SU-DHL-6 (cell line): ENCODE data around the gene OR10A3.

Experiments used
- EZH2phosphoT487 ChIP-seq: fragments of 200-600 bp; sonication (generic), shearing (Covaris generic); conservative IDR thresholded peaks from 2 replicates; pipeline ENCODE4 v1.6.1; 2018; ENCODE audit warnings: mild to moderate bottlenecking, antibody characterized with exemption, low read length, moderate library complexity, mixed read lengths
- TF ChIP-seq, protein P1 (sequence below): fragments of 200-600 bp; sonication (generic); IDR thresholded peaks from one replicate; pipeline ENCODE4 v1.5.1; 2017; ENCODE audit warnings: antibody characterized with exemption, mild to moderate bottlenecking, low read length, moderate library complexity; ENCODE audit not compliant: insufficient read depth, poor library complexity, severe bottlenecking

- TF ChIP-seq EZH2phosphoT487 = no peak
- TF ChIP-seq, protein P1, sequence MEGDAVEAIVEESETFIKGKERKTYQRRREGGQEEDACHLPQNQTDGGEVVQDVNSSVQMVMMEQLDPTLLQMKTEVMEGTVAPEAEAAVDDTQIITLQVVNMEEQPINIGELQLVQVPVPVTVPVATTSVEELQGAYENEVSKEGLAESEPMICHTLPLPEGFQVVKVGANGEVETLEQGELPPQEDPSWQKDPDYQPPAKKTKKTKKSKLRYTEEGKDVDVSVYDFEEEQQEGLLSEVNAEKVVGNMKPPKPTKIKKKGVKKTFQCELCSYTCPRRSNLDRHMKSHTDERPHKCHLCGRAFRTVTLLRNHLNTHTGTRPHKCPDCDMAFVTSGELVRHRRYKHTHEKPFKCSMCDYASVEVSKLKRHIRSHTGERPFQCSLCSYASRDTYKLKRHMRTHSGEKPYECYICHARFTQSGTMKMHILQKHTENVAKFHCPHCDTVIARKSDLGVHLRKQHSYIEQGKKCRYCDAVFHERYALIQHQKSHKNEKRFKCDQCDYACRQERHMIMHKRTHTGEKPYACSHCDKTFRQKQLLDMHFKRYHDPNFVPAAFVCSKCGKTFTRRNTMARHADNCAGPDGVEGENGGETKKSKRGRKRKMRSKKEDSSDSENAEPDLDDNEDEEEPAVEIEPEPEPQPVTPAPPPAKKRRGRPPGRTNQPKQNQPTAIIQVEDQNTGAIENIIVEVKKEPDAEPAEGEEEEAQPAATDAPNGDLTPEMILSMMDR = no peak
Observed at GRCh38 chr11:7893796-7894195, 47.7 kb downstream of the OR10A3 start.
